GM23338 (cell line): ENCODE results near the gene TTLL9. TPM values are rescaled to one million over a fixed set of nuclear protein-coding genes. Genes with fewer than 3 reads are reported as not detected.

Source experiments
- ATAC-seq: fragments of 200-7000 bp; cut with Tn5 transposase; 3 replicates; pipeline ENCODE4 v1.9.1; 2020
- DNase-seq: peaks from one replicate; pipeline ENCODE4 v3.0.0-alpha.2; 2015; ENCODE audit warnings: low spot score
- H2AFZ ChIP-seq: fragments of 200-600 bp; sonication (generic); 2 replicates; pipeline ENCODE4 v1.8.0; 2016; ENCODE audit warnings: antibody characterized with exemption, mild to moderate bottlenecking, moderate library complexity
- H3F3A ChIP-seq: fragments of 200-600 bp; sonication (generic); replicated peaks from 2 replicates; pipeline ENCODE4 v1.8.0; 2017; ENCODE audit warnings: antibody characterized with exemption, mixed run types, low read depth
- H3K27ac ChIP-seq: fragments of 200-600 bp; sonication (generic); 2 replicates; pipeline ENCODE4 v1.6.1; 2016; ENCODE audit warnings: low read depth
- H3K27me3 ChIP-seq: fragments of 200-600 bp; sonication (generic); 2 replicates; pipeline ENCODE4 v1.8.0; 2016; ENCODE audit warnings: mild to moderate bottlenecking, mixed run types, moderate library complexity; ENCODE audit not compliant: insufficient read depth
- H3K36me3 ChIP-seq: fragments of 200-600 bp; sonication (generic); 2 replicates; pipeline ENCODE4 v1.8.0; 2016; ENCODE audit warnings: mild to moderate bottlenecking; ENCODE audit not compliant: insufficient read depth
- H3K4me1 ChIP-seq: fragments of 200-600 bp; sonication (generic); 2 replicates; pipeline ENCODE4 v1.8.0; 2016; ENCODE audit warnings: mild to moderate bottlenecking, moderate library complexity; ENCODE audit not compliant: insufficient read depth
- H3K4me2 ChIP-seq: fragments of 200-600 bp; sonication (generic); 2 replicates; pipeline ENCODE4 v1.7.1; 2017; ENCODE audit warnings: mixed run types
- H3K4me3 ChIP-seq: fragments of 200-600 bp; sonication (generic); 2 replicates; pipeline ENCODE4 v1.6.1; 2016; ENCODE audit warnings: mixed run types
- H3K79me2 ChIP-seq: fragments of 200-600 bp; sonication (generic); replicated peaks from 2 replicates; pipeline ENCODE4 v1.8.0; 2017; ENCODE audit warnings: mild to moderate bottlenecking; ENCODE audit not compliant: insufficient read depth
- H3K9me2 ChIP-seq: fragments of 200-600 bp; sonication (generic); 2 replicates; pipeline ENCODE4 v1.8.0; 2017; ENCODE audit not compliant: insufficient read depth
- H4K20me1 ChIP-seq: fragments of 200-600 bp; sonication (generic); replicated peaks from 2 replicates; pipeline ENCODE4 v1.8.0; 2017; ENCODE audit warnings: mild to moderate bottlenecking; ENCODE audit not compliant: insufficient read depth
- H3K27ac Mint-ChIP-seq: 2 replicates; pipeline ENCODE4 v1.8.0; 2020; ENCODE audit warnings: inconsistent platforms, mild to moderate bottlenecking, moderate library complexity, mixed read lengths
- H3K27me3 Mint-ChIP-seq: 3 replicates; pipeline ENCODE4 v1.8.0; 2022; ENCODE audit warnings: low read depth, mild to moderate bottlenecking, moderate library complexity, mixed read lengths, inconsistent platforms; ENCODE audit not compliant: insufficient read depth, poor library complexity
- H3K36me3 Mint-ChIP-seq: 3 replicates; pipeline ENCODE4 v1.8.0; 2021; ENCODE audit warnings: low read depth, mild to moderate bottlenecking, inconsistent platforms, moderate library complexity, mixed read lengths
- H3K4me1 Mint-ChIP-seq: 3 replicates; pipeline ENCODE4 v1.8.0; 2020; ENCODE audit warnings: mild to moderate bottlenecking, inconsistent platforms, mixed read lengths
- H3K4me3 Mint-ChIP-seq: 3 replicates; pipeline ENCODE4 v1.8.0; 2021; ENCODE audit warnings: moderate library complexity, mild to moderate bottlenecking, inconsistent platforms, mixed read lengths
- H3K9me3 Mint-ChIP-seq: 3 replicates; pipeline ENCODE4 v1.8.0; 2020; ENCODE audit warnings: moderate library complexity, mild to moderate bottlenecking, inconsistent platforms, mixed read lengths
- CREB1 ChIP-seq: fragments of 250-450 bp; sonication (Bioruptor Pico); IDR thresholded peaks from 2 replicates; pipeline ENCODE4 v1.5.0; 2020; ENCODE audit warnings: low read depth, mild to moderate bottlenecking, moderate library complexity
- CTCF ChIP-seq, 2 experiments: fragments of 200-600 bp in 1 of 2; sonication (generic) in 1 of 2; conservative IDR thresholded peaks; 2 replicates each; pipeline versions ENCODE4 v1.5.1 to v1.6.1; 2016 to 2017; ENCODE audit warnings: antibody characterized with exemption in 2 of 2, low read depth in 2 of 2, mild to moderate bottlenecking in 2 of 2, moderate library complexity in 1 of 2
- ETS1 ChIP-seq: IDR thresholded peaks from 2 replicates; pipeline ENCODE4 v1.6.1; 2016; ENCODE audit warnings: antibody characterized with exemption
- EZH2 ChIP-seq: fragments of 200-600 bp; sonication (generic); IDR thresholded peaks from one replicate; pipeline ENCODE4 v1.8.0; 2017; ENCODE audit warnings: antibody characterized with exemption, mild to moderate bottlenecking, low read depth; ENCODE audit not compliant: unreplicated experiment
- EZH2phosphoT487 ChIP-seq: fragments of 200-600 bp; sonication (generic); IDR thresholded peaks from one replicate; pipeline ENCODE4 v1.8.1; 2018; ENCODE audit warnings: antibody characterized with exemption; ENCODE audit not compliant: unreplicated experiment
- JUNB ChIP-seq: IDR thresholded peaks from one replicate; pipeline ENCODE4 v1.6.1; 2016; ENCODE audit warnings: antibody characterized with exemption; ENCODE audit not compliant: unreplicated experiment
- NANOG ChIP-seq: IDR thresholded peaks from 2 replicates; pipeline ENCODE4 v1.6.1; 2016; ENCODE audit warnings: antibody characterized with exemption, borderline replicate concordance
- POLR2AphosphoS5 ChIP-seq: IDR thresholded peaks from 2 replicates; pipeline ENCODE4 v1.6.1; 2016; ENCODE audit warnings: antibody characterized with exemption, low read depth
- REST ChIP-seq: IDR thresholded peaks from one replicate; pipeline ENCODE4 v1.6.1; 2018; ENCODE audit warnings: antibody characterized with exemption; ENCODE audit not compliant: unreplicated experiment
- STAT1 ChIP-seq: IDR thresholded peaks from one replicate; pipeline ENCODE4 v1.6.1; 2016; ENCODE audit warnings: antibody characterized with exemption; ENCODE audit not compliant: unreplicated experiment
- ZNF114 ChIP-seq: fragments of 250-450 bp; sonication (Bioruptor Pico); IDR thresholded peaks from 2 replicates; pipeline ENCODE4 v1.5.0; 2020; ENCODE audit warnings: mild to moderate bottlenecking, moderate library complexity
- ZNF331 ChIP-seq: fragments of 250-450 bp; sonication (Bioruptor Pico); IDR thresholded peaks from 2 replicates; pipeline ENCODE4 v1.5.0; 2020; ENCODE audit warnings: low read depth, mild to moderate bottlenecking, moderate library complexity
- ZNF462 ChIP-seq: fragments of 250-450 bp; sonication (Bioruptor Pico); IDR thresholded peaks from 2 replicates; pipeline ENCODE4 v1.5.0; 2020; ENCODE audit warnings: mild to moderate bottlenecking, moderate library complexity
- polyA plus RNA-seq: library from polyadenylated mRNA; unstranded; fragments of >200 nt; fragmentation: Nextera tagmentation; extraction: Ambion mirVana; gene quantifications from 2 replicates; pipeline ENCODE4 v1.2.1, GENCODE V29; 2016
- total RNA-seq: library from RNA; depleted of rRNA; stranded (reverse); fragments of >200 nt; shearing (Covaris generic); gene quantifications from 2 replicates; pipeline ENCODE4 v1.2.3, GENCODE V29; 2014

Gene TTLL9
- total and polyA plus RNA-seq, 2 experiments from 2014 or later: not detected

- Histone ChIP-seq H3K9me2 (0 out of 2 replicates have a peak, but pooled peaks cover 9% of the 10 kb centered on the region), H2AFZ (no peak overlapping the region), H3K27ac (no peak overlapping the region), H3F3A (no peaks in the 10 kb centered on the region), H3K27me3 (no peaks in the 10 kb centered on the region), H3K4me1 (no peaks in the 10 kb centered on the region), H4K20me1 (no peaks in the 10 kb centered on the region), H3K79me2 (no peaks in the 10 kb centered on the region), H3K4me3 (no peak overlapping the region), H3K36me3 (no peaks in the 10 kb centered on the region), H3K4me2 (no peak overlapping the region)
- H3K27me3 Mint-ChIP-seq: peaks cover 5% of the 10 kb centered on the region
- peaks cover 47% of the 10 kb centered on the region for H3K9me3 Mint-ChIP-seq
- DNase-seq (no peak), ATAC-seq (no peak)
- no peak overlapping the region for H3K27ac Mint-ChIP-seq
- H3K4me1 Mint-ChIP-seq: peaks cover 3% of the 10 kb centered on the region; the same call in 1 of the 3 replicates
- no peaks in the 10 kb centered on the region for H3K36me3 Mint-ChIP-seq
- no peak for TF ChIP-seq ETS1
- no peak for TF ChIP-seq EZH2phosphoT487
- TF ChIP-seq REST: no peak
- TF ChIP-seq EZH2: no peak
- no peak for TF ChIP-seq NANOG
- TF ChIP-seq POLR2AphosphoS5: no peak
- TF ChIP-seq ZNF114: no peak
- TF ChIP-seq CREB1 (CRISPR knock-in tag): no peak
- TF ChIP-seq STAT1: no peak
- TF ChIP-seq CTCF (conservative IDR thresholded peaks at IDR 0.05; ENCODE audit: low read depth in 2 of 2): no peak
- TF ChIP-seq ZNF331 (CRISPR knock-in tag): no peak
- no peak for TF ChIP-seq JUNB
- no peak for TF ChIP-seq ZNF462 (CRISPR knock-in tag)
- no peak overlapping the region for H3K4me3 Mint-ChIP-seq
Measured at GRCh38 chr20:31896049-31896448, 25.6 kb downstream of the TTLL9 start.
